A549 (cell line): Measurements from ENCODE around the gene POP5. TPM values are rescaled to one million over a fixed set of nuclear protein-coding genes. Genes with fewer than 3 reads are reported as not detected.

Experiments
- ATAC-seq, 2 experiments: fragments of 200-7000 bp in 1 of 2; fragments of >200 bp in 1 of 2; cut with Nextera tagmentation in 1 of 2; cut with Tn5 transposase in 1 of 2; 3 replicates each; pipeline versions ENCODE4 v1.8.0 to v1.9.1; 2018 to 2020; ENCODE audit warnings: mild to moderate bottlenecking in 1 of 2, moderate library complexity in 1 of 2
- CTCF ChIA-PET: fragments of 300-600 bp; sonication (Branson Sonifier 250); formaldehyde crosslinking; extraction: SDS; loops from one replicate; lab custom pipeline; 2021; ENCODE audit warnings: antibody characterized with exemption, inconsistent platforms; lab: Yijun Ruan, JAX
- POLR2A ChIA-PET: fragments of 350-600 bp; formaldehyde crosslinking; extraction: SDS; loops from one replicate; lab custom pipeline; 2021; ENCODE audit warnings: antibody characterized with exemption, inconsistent platforms; lab: Yijun Ruan, JAX
- DNase-seq, 2 experiments: peaks; one replicate each; pipeline versions ENCODE4 v3.0.0 to v3.0.0-alpha.2; 2011 to 2016; ENCODE audit warnings: low read depth in 1 of 2, low spot score in 1 of 2
- FAIRE-seq: peaks from 2 replicates; lab custom pipeline; 2011; peaks lifted over from hg19 to GRCh38; lab: Jason Lieb, UNC
- H3K27ac ChIP-seq, 2 experiments: fragments of >200 bp; sonication (Bioruptor Twin); formaldehyde crosslinking; 3 replicates each; pipeline ENCODE4 v1.5.1; 2016 to 2017
- H3K4me1 ChIP-seq: fragments of >200 bp; sonication (Bioruptor Twin); formaldehyde crosslinking; 3 replicates; pipeline ENCODE4 v1.6.1; 2016
- H3K4me2 ChIP-seq: fragments of >200 bp; sonication (Bioruptor Twin); formaldehyde crosslinking; 3 replicates; pipeline ENCODE4 v1.6.1; 2016
- H3K4me3 ChIP-seq: fragments of >200 bp; sonication (Bioruptor Twin); formaldehyde crosslinking; 3 replicates; pipeline ENCODE4 v1.5.1; 2016
- H3K9me3 ChIP-seq: fragments of >200 bp; sonication (Bioruptor Twin); formaldehyde crosslinking; 3 replicates; pipeline ENCODE4 v1.6.1; 2016
- BHLHE40 ChIP-seq: IDR thresholded peaks from 2 replicates; pipeline ENCODE4 v1.6.1; 2012; ENCODE audit warnings: low read depth, low read length, inconsistent platforms
- CBX2 ChIP-seq: fragments of 200-600 bp; sonication (generic); IDR thresholded peaks from 2 replicates; pipeline ENCODE4 v1.6.1; 2016; ENCODE audit warnings: low read depth, mild to moderate bottlenecking, borderline replicate concordance
- CEBPB ChIP-seq, 2 experiments: fragments of >200 bp in 1 of 2; sonication (Bioruptor Twin) in 1 of 2; formaldehyde crosslinking in 1 of 2; IDR thresholded peaks; 2 replicates each; pipeline ENCODE4 v1.6.1; 2012 to 2016
- CHD4 ChIP-seq: fragments of 200-600 bp; sonication (generic); IDR thresholded peaks from 2 replicates; pipeline ENCODE4 v1.6.1; 2016; ENCODE audit warnings: antibody characterized with exemption, mild to moderate bottlenecking, borderline replicate concordance
- EHF ChIP-seq: fragments of 250-450 bp; sonication (Bioruptor Pico); IDR thresholded peaks from 2 replicates; pipeline ENCODE4 v1.5.0; 2020; ENCODE audit warnings: mild to moderate bottlenecking
- ELK1 ChIP-seq: fragments of 150-350 bp; IDR thresholded peaks from 2 replicates; pipeline ENCODE4 v1.6.1; 2014; ENCODE audit warnings: low read depth, mild to moderate bottlenecking, low read length
- EP300 ChIP-seq, 2 experiments: fragments of >200 bp; sonication (Bioruptor Twin); formaldehyde crosslinking; IDR thresholded peaks; 2 replicates in 1 of 2; 3 replicates in 1 of 2; pipeline ENCODE4 v1.6.1; 2016 to 2017
- FOSB ChIP-seq: fragments of 250-450 bp; sonication (Bioruptor Pico); IDR thresholded peaks from 2 replicates; pipeline ENCODE4 v1.5.0; 2020; ENCODE audit warnings: mild to moderate bottlenecking, moderate library complexity
- FOXS1 ChIP-seq: fragments of 250-450 bp; sonication (Bioruptor Pico); IDR thresholded peaks from 2 replicates; pipeline ENCODE4 v1.5.0; 2020; ENCODE audit warnings: mild to moderate bottlenecking, moderate library complexity
- GATA3 ChIP-seq: IDR thresholded peaks from 2 replicates; pipeline ENCODE4 v1.6.1; 2012; ENCODE audit warnings: borderline replicate concordance
- HOXA7 ChIP-seq: fragments of 250-450 bp; sonication (Bioruptor Pico); IDR thresholded peaks from 2 replicates; pipeline ENCODE4 v1.5.0; 2020; ENCODE audit warnings: mild to moderate bottlenecking, moderate library complexity
- HOXB5 ChIP-seq: fragments of 250-450 bp; sonication (Bioruptor Pico); IDR thresholded peaks from 2 replicates; pipeline ENCODE4 v1.5.0; 2020; ENCODE audit warnings: mild to moderate bottlenecking, moderate library complexity
- KDM1A ChIP-seq: fragments of 200-600 bp; sonication (generic); IDR thresholded peaks from 2 replicates; pipeline ENCODE4 v1.6.1; 2016; ENCODE audit warnings: low read depth, mild to moderate bottlenecking
- MAFK ChIP-seq: fragments of 450-650 bp; IDR thresholded peaks from 2 replicates; pipeline ENCODE4 v1.6.1; 2014; ENCODE audit not compliant: partially characterized antibody
- NR3C1 ChIP-seq: fragments of >200 bp; sonication (Bioruptor Twin); formaldehyde crosslinking; IDR thresholded peaks from 3 replicates; pipeline ENCODE4 v1.6.1; 2017
- PBX3 ChIP-seq: IDR thresholded peaks from 2 replicates; pipeline ENCODE4 v1.6.1; 2012
- REST ChIP-seq: fragments of 200-600 bp; sonication (generic); IDR thresholded peaks from 2 replicates; pipeline ENCODE4 v1.6.1; 2016; ENCODE audit warnings: antibody characterized with exemption, mild to moderate bottlenecking, moderate library complexity
- SREBF2 ChIP-seq: fragments of 450-650 bp; IDR thresholded peaks from 2 replicates; pipeline ENCODE4 v1.6.1; 2014; ENCODE audit warnings: mild to moderate bottlenecking, moderate library complexity
- TFCP2L1 ChIP-seq: fragments of 250-450 bp; sonication (Bioruptor Pico); IDR thresholded peaks from 2 replicates; pipeline ENCODE4 v1.5.0; 2021; ENCODE audit warnings: mild to moderate bottlenecking
- ZC3H11A ChIP-seq: fragments of 450-650 bp; IDR thresholded peaks from 2 replicates; pipeline ENCODE4 v1.6.1; 2014; ENCODE audit warnings: antibody characterized with exemption, mild to moderate bottlenecking
- ZSCAN20 ChIP-seq: fragments of 250-450 bp; sonication (Bioruptor Pico); IDR thresholded peaks from 2 replicates; pipeline ENCODE4 v1.8.0; 2022; ENCODE audit warnings: mild to moderate bottlenecking, moderate library complexity
- WGBS: methylation state at CpG from one replicate; pipeline ENCODE4 v1.1.6; 2017; ENCODE audit errors: missing lambda C conversion rate; 5-methylcytosine and 5-hydroxymethylcytosine counted together
- polyA plus RNA-seq, 4 experiments: library from polyadenylated mRNA; depleted of rRNA in 3 of 4; stranded (reverse); fragments of >200 nt; fragmentation: RNase III in 1 of 4; extraction: RNeasy Plus Mini Kit Qiagen cat#74134 plus additional on column Dnase treatment in 1 of 4; gene quantifications; 2 replicates in 3 of 4; 3 replicates in 1 of 4; pipeline ENCODE4 v1.2.3, GENCODE V29; 2011 to 2017
- TF ChIP-seq, protein P1 (sequence below): fragments of >200 bp; sonication (Bioruptor Twin); formaldehyde crosslinking; IDR thresholded peaks from 2 replicates; pipeline ENCODE4 v1.6.1; 2016
- TF ChIP-seq, protein P2 (sequence below): fragments of 250-450 bp; sonication (Bioruptor Pico); IDR thresholded peaks from 2 replicates; pipeline ENCODE4 v1.5.0; 2021; ENCODE audit warnings: mild to moderate bottlenecking, moderate library complexity, borderline replicate concordance

POP5 gene
- polyA plus RNA-seq, 2 of the 4 experiments (the other 2 are of a cell fraction): 82.4 to 111 TPM

DNA sequence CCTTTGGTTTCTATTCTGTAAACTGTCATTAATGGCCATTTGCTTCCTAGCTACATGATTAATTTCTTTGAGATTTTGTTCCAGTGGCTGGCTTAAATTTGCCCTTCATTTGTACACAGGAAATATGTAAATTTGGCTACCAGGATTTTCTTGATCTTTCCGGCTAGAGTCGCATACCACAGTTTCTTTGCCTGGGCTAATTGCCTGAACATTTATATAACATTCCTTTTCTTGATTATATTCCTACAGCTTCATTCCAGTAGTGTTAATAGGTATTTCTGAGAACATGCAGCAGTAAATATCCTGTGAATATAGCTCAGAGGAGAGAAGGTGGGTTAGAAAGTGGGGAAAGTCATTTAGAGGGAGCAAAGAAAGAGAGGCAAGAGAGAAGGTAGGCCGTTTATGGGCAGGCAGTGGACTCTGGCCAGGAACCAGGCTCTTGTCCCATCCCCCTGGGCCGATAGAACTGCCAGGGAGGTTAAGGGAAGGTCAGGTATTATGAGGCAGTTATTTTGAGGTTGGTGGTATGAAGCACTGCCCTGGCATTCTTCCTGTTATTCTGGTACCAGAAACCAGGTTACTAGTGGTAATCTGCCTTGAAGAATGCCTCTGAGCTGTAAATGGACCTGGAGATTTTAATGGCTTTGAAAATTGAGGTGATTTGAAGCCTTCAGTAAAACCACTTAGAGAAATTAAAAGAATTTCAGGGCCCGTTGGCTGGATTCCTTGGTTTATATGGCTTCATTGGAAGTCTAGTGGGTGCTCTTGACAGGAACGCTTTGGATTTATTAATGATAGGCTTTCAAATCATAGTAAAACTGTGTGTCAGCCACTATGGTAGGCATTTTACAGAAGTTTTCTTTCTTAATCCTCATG is 42.7 kb downstream of the POP5 start:
- ChIA-PET POLR2A (interaction anchor here (1.0 to 1.3 kb wide), 3 partner anchors 10 to 43 kb away, joined by 3 to 5 read pairs (median 3); partner anchors contain the start of genes COQ5 and POP5), CTCF (interaction anchor here (0.6 to 1.3 kb wide), 5 partner anchors 9 to 69 kb away, joined by 3 to 5 read pairs (median 4); partner anchors contain the start of gene SRSF9)
- Histone ChIP-seq H3K27ac (peak overlapping the region in 1 of 2 experiments; percentile 45; a peak in 3 of 6 replicates), H3K4me1 (peaks cover 42% of the 10 kb centered on the region), H3K4me2 (peak overlapping the region; percentile 98), H3K9me3 (no peaks in the 10 kb centered on the region), H3K4me3 (no peak overlapping the region)
- peak in 1 of 2 experiments; percentile 36; a peak in 3 of 6 replicates for ATAC-seq
- peak in 1 of 2 experiments; percentile 36 for DNase-seq
- TF ChIP-seq, protein P1, sequence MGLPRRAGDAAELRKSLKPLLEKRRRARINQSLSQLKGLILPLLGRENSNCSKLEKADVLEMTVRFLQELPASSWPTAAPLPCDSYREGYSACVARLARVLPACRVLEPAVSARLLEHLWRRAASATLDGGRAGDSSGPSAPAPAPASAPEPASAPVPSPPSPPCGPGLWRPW: no peak
- TF ChIP-seq HOXB5 (CRISPR knock-in tag): no peak
- no peak for TF ChIP-seq EP300 (IDR thresholded peaks at IDR 0.05)
- TF ChIP-seq REST: no peak
- no peak for TF ChIP-seq GATA3
- no peak for TF ChIP-seq CHD4
- no peak for FAIRE-seq
- WGBS: 48% methylated on average over 6 of the region's 6 CpGs

DNA sequence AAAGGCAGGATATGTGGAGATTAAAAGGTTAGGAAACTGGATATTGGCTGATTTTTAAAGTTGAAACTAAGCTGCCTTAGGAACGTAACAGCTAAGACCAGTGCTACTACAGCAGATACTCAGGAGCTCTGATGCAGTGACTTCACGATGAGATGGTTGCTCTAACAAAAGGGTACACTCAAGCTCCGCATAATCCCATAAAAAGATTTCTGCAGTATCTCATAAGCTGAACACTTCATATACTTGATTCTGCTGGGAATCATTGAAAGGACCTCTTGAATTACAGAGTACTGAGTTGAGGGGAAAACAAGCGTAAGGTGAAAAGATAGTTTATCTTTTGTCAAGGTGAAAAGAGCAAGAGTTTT is 43.4 kb downstream of the POP5 start:
- POLR2A ChIA-PET: interaction anchor here (1.0 to 1.2 kb wide), 2 partner anchors 9 to 44 kb away, joined by 3 read pairs; partner anchors contain the start of genes COQ5 and POP5
- ATAC-seq: no peak

DNA sequence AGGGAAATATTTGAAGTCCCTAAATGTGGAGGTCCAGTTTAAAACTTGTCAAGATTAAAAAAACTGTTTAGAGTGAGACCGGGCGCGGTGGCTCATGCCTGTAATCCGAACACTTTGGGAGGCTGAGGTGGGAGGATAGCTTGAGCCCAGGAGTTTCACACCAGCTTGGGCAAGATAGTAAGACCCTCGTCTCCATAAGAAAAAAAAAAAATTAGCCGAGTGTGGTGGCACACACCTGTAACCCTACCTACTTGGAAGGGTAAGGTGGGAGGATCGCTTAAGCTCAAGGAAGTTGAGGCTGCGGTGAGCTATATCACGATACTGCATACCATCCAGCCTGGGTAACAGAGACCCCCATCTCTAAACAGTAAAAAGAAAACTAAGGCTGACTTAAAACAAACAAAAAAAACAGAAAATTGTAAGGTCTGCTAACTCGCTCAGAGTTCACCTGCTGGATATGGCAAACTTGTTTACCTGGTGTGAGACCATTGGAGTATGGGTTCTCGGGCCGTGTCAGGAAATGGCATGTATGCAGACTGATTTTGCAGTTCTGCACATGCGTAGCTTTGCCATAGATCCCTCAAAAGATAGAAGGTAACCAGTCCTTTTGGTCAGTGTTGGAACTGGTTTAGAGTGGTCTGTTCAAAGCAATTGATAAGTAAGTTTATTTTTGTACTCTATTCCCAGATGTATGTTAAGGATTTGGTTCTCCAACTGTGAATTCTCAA is 45.0 kb downstream of the POP5 start:
- Histone ChIP-seq H3K4me3 (peak overlapping the region; percentile 59), H3K27ac (peak overlapping the region in 1 of 2 experiments; percentile 1; a peak in 1 of 6 replicates), H3K4me2 (peak overlapping the region; percentile 98), H3K9me3 (no peaks in the 10 kb centered on the region), H3K4me1 (peaks cover 42% of the 10 kb centered on the region)
- DNase-seq: no peak
- no peak for TF ChIP-seq TFCP2L1 (CRISPR knock-in tag)
- TF ChIP-seq EHF: no peak
- TF ChIP-seq HOXB5 (CRISPR knock-in tag): no peak
- no peak for TF ChIP-seq PBX3
- no peak for TF ChIP-seq BHLHE40
- no peak for TF ChIP-seq ELK1
- TF ChIP-seq MAFK: no peak
- TF ChIP-seq SREBF2: no peak
- TF ChIP-seq, protein P2, sequence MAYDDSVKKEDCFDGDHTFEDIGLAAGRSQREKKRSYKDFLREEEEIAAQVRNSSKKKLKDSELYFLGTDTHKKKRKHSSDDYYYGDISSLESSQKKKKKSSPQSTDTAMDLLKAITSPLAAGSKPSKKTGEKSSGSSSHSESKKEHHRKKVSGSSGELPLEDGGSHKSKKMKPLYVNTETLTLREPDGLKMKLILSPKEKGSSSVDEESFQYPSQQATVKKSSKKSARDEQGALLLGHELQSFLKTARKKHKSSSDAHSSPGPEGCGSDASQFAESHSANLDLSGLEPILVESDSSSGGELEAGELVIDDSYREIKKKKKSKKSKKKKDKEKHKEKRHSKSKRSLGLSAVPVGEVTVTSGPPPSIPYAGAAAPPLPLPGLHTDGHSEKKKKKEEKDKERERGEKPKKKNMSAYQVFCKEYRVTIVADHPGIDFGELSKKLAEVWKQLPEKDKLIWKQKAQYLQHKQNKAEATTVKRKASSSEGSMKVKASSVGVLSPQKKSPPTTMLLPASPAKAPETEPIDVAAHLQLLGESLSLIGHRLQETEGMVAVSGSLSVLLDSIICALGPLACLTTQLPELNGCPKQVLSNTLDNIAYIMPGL: no peak
- TF ChIP-seq FOXS1 (CRISPR knock-in tag): no peak
- no peak for TF ChIP-seq CBX2
- no peak for TF ChIP-seq NR3C1
- TF ChIP-seq HOXA7: no peak
- TF ChIP-seq ZC3H11A: no peak
- TF ChIP-seq CEBPB (IDR thresholded peaks at IDR 0.05): no peak
- no peak for TF ChIP-seq ZSCAN20 (CRISPR knock-in tag)
- ChIA-PET CTCF (interaction anchor here (0.7 kb wide), 1 partner anchor 67 kb away, joined by 3 read pairs; no protein-coding TSS in a partner anchor), POLR2A (no interaction called here)
- no peak for FAIRE-seq
- no peak for ATAC-seq
- 86% methylated on average over 13 of the region's 13 CpGs for WGBS

More for the DNA sequence above, 43.4 kb downstream of the POP5 start:
- DNase-seq (no peak), FAIRE-seq (no peak)
- H3K4me1 ChIP-seq: peaks cover 42% of the 10 kb centered on the region
- no peak for TF ChIP-seq ZSCAN20 (CRISPR knock-in tag)
- TF ChIP-seq NR3C1: no peak
- TF ChIP-seq KDM1A: no peak
- no peak for TF ChIP-seq FOSB (CRISPR knock-in tag)
- H3K4me2 ChIP-seq: peak overlapping the region; percentile 98
- CTCF ChIA-PET: interaction anchor here (0.6 to 1.3 kb wide), 5 partner anchors 8 to 68 kb away, joined by 3 to 5 read pairs (median 4); partner anchors contain the start of gene SRSF9
- H3K9me3 ChIP-seq: no peaks in the 10 kb centered on the region
- no peak overlapping the region for H3K4me3 ChIP-seq
- WGBS: 85% methylated on average over 4 of the region's 4 CpGs
- no peak overlapping the region for H3K27ac ChIP-seq
